HG02763 (cell line): ENCODE results near the gene ZBTB20.
A peak's percentile ranks its signal among the peaks of the same experiment; 100 is the strongest.

Source experiments
- ATAC-seq: cut with Tn5 transposase; IDR thresholded peaks from one replicate; pipeline ENCODE4 v1.9.1; 2021; ENCODE audit warnings: mild to moderate bottlenecking, moderate library complexity; ENCODE audit not compliant: unreplicated experiment

ZBTB20 gene

GRCh38 chr3:114796796-114797195, 350.3 kb downstream of the ZBTB20 start:
- no peak for ATAC-seq

GRCh38 chr3:114794894-114795630, 352.0 kb downstream of the ZBTB20 start:
- ATAC-seq = no peak

- no peak for ATAC-seq
Measured at GRCh38 chr3:114792159-114792918, 354.7 kb downstream of the ZBTB20 start.

GRCh38 chr3:114790752-114791151, 356.3 kb downstream of the ZBTB20 start:
- ATAC-seq = no peak

GRCh38 chr3:114789803-114790202, 357.3 kb downstream of the ZBTB20 start:
- ATAC-seq = no peak

GRCh38 chr3:114775395-114775794, 371.7 kb downstream of the ZBTB20 start:
- no peak for ATAC-seq

- no peak for ATAC-seq
Measured at GRCh38 chr3:114770874-114771273, 376.2 kb downstream of the ZBTB20 start.

GRCh38 chr3:114764056-114764492, 383.0 kb downstream of the ZBTB20 start:
- ATAC-seq = no peak

- no peak for ATAC-seq
Measured at GRCh38 chr3:114762144-114762543, 384.9 kb downstream of the ZBTB20 start.

GRCh38 chr3:114760679-114761078, 386.4 kb downstream of the ZBTB20 start:
- no peak for ATAC-seq

- no peak for ATAC-seq
Measured at GRCh38 chr3:114758831-114759699, 388.0 kb downstream of the ZBTB20 start.

GRCh38 chr3:114756506-114757279, 390.4 kb downstream of the ZBTB20 start:
- peak; percentile 80 for ATAC-seq

GRCh38 chr3:114746502-114746901, 400.6 kb downstream of the ZBTB20 start:
- ATAC-seq = no peak

- no peak for ATAC-seq
Measured at GRCh38 chr3:114745322-114746240, 401.5 kb downstream of the ZBTB20 start.

- no peak for ATAC-seq
Measured at GRCh38 chr3:114743746-114744485, 403.2 kb downstream of the ZBTB20 start.

- no peak for ATAC-seq
Measured at GRCh38 chr3:114741066-114741465, 406.0 kb downstream of the ZBTB20 start.

- ATAC-seq = no peak
Measured at GRCh38 chr3:114739627-114740026, 407.5 kb downstream of the ZBTB20 start.

GRCh38 chr3:114732353-114732752, 414.7 kb downstream of the ZBTB20 start:
- ATAC-seq = no peak

- no peak for ATAC-seq
Measured at GRCh38 chr3:114730397-114730796, 416.7 kb downstream of the ZBTB20 start.
